Measurements from ENCODE around the gene STRBP. TPM values are rescaled to one million over a fixed set of nuclear protein-coding genes. Genes with fewer than 3 reads are reported as not detected.

The STRBP gene
- total and polyA plus RNA-seq, 2 of the 4 experiments (the other 2 are of a cell fraction): 2.1 to 2.5 TPM

- no peak overlapping the region for H2AK9ac ChIP-seq (replicated peaks; ENCODE audit: low read depth, low read length, poor library complexity)
- no peak overlapping the region for H2BK120ac ChIP-seq (ENCODE audit: low read depth, low read length)
- no peak for DNase-seq
- no peaks in the 10 kb centered on the region for H3K36me3 ChIP-seq (ENCODE audit: control insufficient read depth, insufficient read depth, low read length)
- no peak overlapping the region for H2BK20ac ChIP-seq (ENCODE audit: low read depth, low read length)
- H2BK15ac ChIP-seq (ENCODE audit: low read depth, low read length): no peak overlapping the region
- H3K79me1 ChIP-seq (ENCODE audit: low read depth in 1 of 2, low read length in 2 of 2): no peaks in the 10 kb centered on the region
- no peak overlapping the region for H3K4me3 ChIP-seq (ENCODE audit: insufficient read depth, low read depth, low read length)
- POLR2A ChIA-PET (ENCODE audit: unreplicated experiment): no interaction called here
- CTCF ChIA-PET: no interaction called here
- H2AFZ ChIP-seq (replicated peaks; ENCODE audit: low read length, poor library complexity): no peak overlapping the region
- WGBS, 2 experiments (ENCODE audit: extremely low coverage in 2 of 2, insufficient read length in 1 of 2): no CpG with 5 or more reads among the region's 3 CpGs
- H4K8ac ChIP-seq (ENCODE audit: low read depth in 2 of 2, low read length in 2 of 2): no peak overlapping the region
- no peak overlapping the region for H4K5ac ChIP-seq (ENCODE audit: low read depth, low read length)
- intact Hi-C loops (cut with micrococcal nuclease) (no loop called here), in situ Hi-C loops (cut with MboI; ENCODE audit: low sequenced_read_pairs) (no loop called here), dilution Hi-C loops (cut with HindIII; ENCODE audit: low sequenced_read_pairs, unreplicated experiment) (no loop called here)
- no peaks in the 10 kb centered on the region for H3K9me3 ChIP-seq (ENCODE audit: control insufficient read depth, insufficient read depth, low read length)
- no peak overlapping the region for H3K4me2 ChIP-seq (ENCODE audit: low read depth, low read length)
- H4K91ac ChIP-seq (ENCODE audit: insufficient read depth, low read depth, low read length): no peak overlapping the region
- no peak overlapping the region for H3K9ac ChIP-seq (ENCODE audit: low read depth, low read length)
- peaks cover 25% of the 10 kb centered on the region for H3K27me3 ChIP-seq (ENCODE audit: control insufficient read depth, insufficient read depth, low read length)
- no peak for ATAC-seq (ENCODE audit: low read depth)
- no peaks in the 10 kb centered on the region for H3K9me1 ChIP-seq (ENCODE audit: insufficient read depth, low read length)
- no peak overlapping the region for H2BK5ac ChIP-seq (ENCODE audit: low read depth, low read length, poor library complexity, severe bottlenecking)
- H3K4ac ChIP-seq (ENCODE audit: low read depth, low read length): no peak overlapping the region
- no peak for TF ChIP-seq CTCF (conservative IDR thresholded peaks at IDR 0.05; ENCODE audit: low read depth, low read length)
- TF ChIP-seq RAD21 (IDR thresholded peaks at IDR 0.05; ENCODE audit: low read length): no peak
- no peak for TF ChIP-seq USF2 (IDR thresholded peaks at IDR 0.05; ENCODE audit: low read depth, low read length)
- no peak for TF ChIP-seq MAFK (IDR thresholded peaks at IDR 0.05; ENCODE audit: low read depth, low read length)
- no peak for TF ChIP-seq ELK1 (IDR thresholded peaks at IDR 0.05; ENCODE audit: borderline replicate concordance, low read depth, low read length)
- no peak for TF ChIP-seq RCOR1 (IDR thresholded peaks at IDR 0.05; ENCODE audit: insufficient replicate concordance, low read length)
- no peak for TF ChIP-seq MXI1 (IDR thresholded peaks at IDR 0.05; ENCODE audit: borderline replicate concordance, low read depth, low read length)
- TF ChIP-seq SMC3 (IDR thresholded peaks at IDR 0.05; ENCODE audit: low read depth, low read length): no peak
- no peak for TF ChIP-seq MAZ (IDR thresholded peaks at IDR 0.05; ENCODE audit: borderline replicate concordance, low read depth, low read length)
- no peak for TF ChIP-seq CEBPB (IDR thresholded peaks at IDR 0.05; ENCODE audit: low read depth, low read length)
- TF ChIP-seq POLR2A (IDR thresholded peaks at IDR 0.05; ENCODE audit: low read depth, low read length): no peak
- TF ChIP-seq BHLHE40 (IDR thresholded peaks at IDR 0.05; ENCODE audit: low read depth, low read length): no peak
- no peak for TF ChIP-seq CHD1 (IDR thresholded peaks at IDR 0.05; ENCODE audit: low read depth, low read length)
- TF ChIP-seq RFX5 (IDR thresholded peaks at IDR 0.05; ENCODE audit: low read depth, low read length): no peak
- no peak for TF ChIP-seq NFE2L2 (IDR thresholded peaks at IDR 0.05; ENCODE audit: low read depth, low read length)
- TF ChIP-seq FOS (IDR thresholded peaks at IDR 0.05; ENCODE audit: low read depth, low read length): no peak
- BruUV-seq (replicated peaks): no TSS peak
- H3K18ac ChIP-seq (ENCODE audit: low read depth, low read length): no peak overlapping the region
- no peak overlapping the region for H2AK5ac ChIP-seq (ENCODE audit: low read depth, low read length)
- no peak overlapping the region for H3K14ac ChIP-seq (replicated peaks; ENCODE audit: low read depth, low read length)
- no peak overlapping the region for H3K23ac ChIP-seq (ENCODE audit: low read depth, low read length)
- H3K27ac ChIP-seq (ENCODE audit: insufficient read depth, low read length): no peak overlapping the region
- H3K4me1 ChIP-seq (ENCODE audit: control insufficient read depth, insufficient read depth, low read length): no peaks in the 10 kb centered on the region
- no peaks in the 10 kb centered on the region for H4K20me1 ChIP-seq (ENCODE audit: insufficient read depth, low read length)
- H3K56ac ChIP-seq (ENCODE audit: extremely low read depth, insufficient read depth, low read length): no peak overlapping the region
Measured at GRCh38 chr9:123278361-123278760, 10.0 kb upstream of the STRBP start.

Data from IMR-90 (cell line).